Measurements from ENCODE around the gene ANKRA2.
"Not testable (repeated sequence)": the region's sequence is repeated elsewhere in the genome, so short reads cannot be mapped to it uniquely, and the experiment has no call there.

The ANKRA2 gene

GRCh38 chr5:73545403-73545779 lies 20.0 kb downstream of the ANKRA2 start:
- DNase-seq, result no peak

GRCh38 chr5:73544429-73545402 lies 20.7 kb downstream of the ANKRA2 start:
- DNase-seq, result no peak

GRCh38 chr5:73542020-73542419 lies 23.4 kb downstream of the ANKRA2 start:
- DNase-seq, result no peak

GRCh38 chr5:73540192-73540591 lies 25.2 kb downstream of the ANKRA2 start:
- DNase-seq, result no peak

- no peak for DNase-seq
Measured at GRCh38 chr5:73539730-73540129, 25.7 kb downstream of the ANKRA2 start.

- no peak for DNase-seq
Measured at GRCh38 chr5:73534971-73535370, 30.5 kb downstream of the ANKRA2 start.

- no peak for DNase-seq
Measured at GRCh38 chr5:73534011-73534644, 31.3 kb downstream of the ANKRA2 start.

- no peak for DNase-seq
Measured at GRCh38 chr5:73532195-73532594, 33.2 kb downstream of the ANKRA2 start.

GRCh38 chr5:73531356-73531755 lies 34.1 kb downstream of the ANKRA2 start:
- DNase-seq, result no peak

GRCh38 chr5:73529081-73529480 lies 36.4 kb downstream of the ANKRA2 start:
- DNase-seq, result no peak

- no peak for DNase-seq
Measured at GRCh38 chr5:73528248-73528647, 37.2 kb downstream of the ANKRA2 start.

- DNase-seq, result no peak
Measured at GRCh38 chr5:73525606-73526203, 39.7 kb downstream of the ANKRA2 start.

GRCh38 chr5:73523861-73524260 lies 41.6 kb downstream of the ANKRA2 start:
- DNase-seq, result no peak

GRCh38 chr5:73522989-73523388 lies 42.5 kb downstream of the ANKRA2 start:
- no peak for DNase-seq

- DNase-seq, result peak; percentile 26 to 85
Measured at GRCh38 chr5:73519531-73520283, 45.7 kb downstream of the ANKRA2 start.

GRCh38 chr5:73515232-73515631 lies 50.2 kb downstream of the ANKRA2 start:
- peak in 1 of 2 experiments; percentile 54 for DNase-seq

GRCh38 chr5:73514418-73514817 lies 51.0 kb downstream of the ANKRA2 start:
- no peak for DNase-seq

- DNase-seq, result no peak
Measured at GRCh38 chr5:73513996-73514395, 51.4 kb downstream of the ANKRA2 start.

- DNase-seq, result not testable (repeated sequence)
Measured at GRCh38 chr5:73508521-73508920, 56.9 kb downstream of the ANKRA2 start.

GRCh38 chr5:73507062-73507461 lies 58.4 kb downstream of the ANKRA2 start:
- peak in 1 of 2 experiments; percentile 11 for DNase-seq

GRCh38 chr5:73506459-73506955 lies 58.9 kb downstream of the ANKRA2 start:
- no peak for DNase-seq
